Prostate gland (tissue), 2 donors: ENCODE measurements around the gene ZMYND8. TPM values are rescaled to one million over a fixed set of nuclear protein-coding genes. Genes with fewer than 3 reads are reported as not detected.
A peak's percentile ranks its signal among the peaks of the same experiment; 100 is the strongest.

Experiments used
- DNase-seq: peaks from one replicate; pipeline ENCODE4 v3.0.0-alpha.2; 2019; ENCODE audit warnings: low spot score
- H3K27ac ChIP-seq, 2 donors: fragments of 200-600 bp; sonication (generic); 2 replicates each; pipeline ENCODE4 v1.5.1; 2017 to 2019
- H3K27me3 ChIP-seq: fragments of 200-600 bp; sonication (generic); replicated peaks from 2 replicates; pipeline ENCODE4 v1.5.1; 2019; ENCODE audit not compliant: insufficient read depth
- H3K36me3 ChIP-seq, 2 donors: fragments of 200-600 bp; sonication (generic); 1 replicate in 1 of 2; 2 replicates in 1 of 2; pipeline versions ENCODE4 v1.5.1 to v1.8.1; 2017 to 2019
- H3K4me1 ChIP-seq: fragments of 200-600 bp; sonication (generic); replicated peaks from 2 replicates; pipeline ENCODE4 v1.5.1; 2019
- H3K4me3 ChIP-seq, 2 donors: fragments of 200-600 bp; sonication (generic); 2 replicates each; pipeline ENCODE4 v1.5.1; 2017 to 2019
- H3K9me3 ChIP-seq: fragments of 200-600 bp; sonication (generic); 2 replicates; pipeline ENCODE4 v1.5.1; 2017
- CTCF ChIP-seq, 4 experiments: fragments of 200-600 bp in 2 of 4; fragments of 450-650 bp in 2 of 4; sonication (generic) in 2 of 4; IDR thresholded peaks; 1 replicate in 3 of 4; 2 replicates in 1 of 4; pipeline ENCODE4 v1.5.1; 2016 to 2019; ENCODE audit warnings: antibody characterized with exemption in 4 of 4, mild to moderate bottlenecking in 2 of 4, moderate library complexity in 2 of 4
- POLR2A ChIP-seq: fragments of 450-650 bp; IDR thresholded peaks from one replicate; pipeline ENCODE4 v1.6.1; 2016; ENCODE audit warnings: antibody characterized with exemption, mild to moderate bottlenecking
- POLR2AphosphoS5 ChIP-seq: sonication (generic); formaldehyde crosslinking; IDR thresholded peaks from one replicate; pipeline ENCODE4 v1.6.1; 2017; ENCODE audit warnings: antibody characterized with exemption
- WGBS: methylation state at CpG from one replicate; pipeline ENCODE4 v1.1.5; 2018; 5-methylcytosine and 5-hydroxymethylcytosine counted together
- intact Hi-C: fragments of 100-400 bp; cut with DNase I; formaldehyde crosslinking; loops from one replicate; pipeline ENCODE4 v1.14.2; 2022
- total RNA-seq, 2 donors: library from RNA; depleted of rRNA; stranded (reverse); fragments of >200 nt; gene quantifications; one replicate each; pipeline ENCODE4 v1.1.0, GENCODE V29; 2016

The ZMYND8 gene
- total RNA-seq, 2 donors from 2014 or later, result 19.9 to 70.9 TPM

- H3K27ac ChIP-seq, result no peak overlapping the region
- no peaks in the 10 kb centered on the region for H3K27me3 ChIP-seq
- intact Hi-C loops, result no loop called here
- no peak for DNase-seq
- H3K4me3 ChIP-seq, result no peak overlapping the region
- H3K4me1 ChIP-seq, result peaks cover 18% of the 10 kb centered on the region
- no peaks in the 10 kb centered on the region for H3K36me3 ChIP-seq
- no peak for TF ChIP-seq POLR2A
- TF ChIP-seq CTCF (IDR thresholded peaks at IDR 0.05), result no peak
- 93% methylated on average over 7 of the region's 7 CpGs for WGBS
- no peaks in the 10 kb centered on the region for H3K9me3 ChIP-seq
Observed at GRCh38 chr20:47306755-47307370, 49.6 kb downstream of the ZMYND8 start.

GRCh38 chr20:47306095-47306494 lies 50.4 kb downstream of the ZMYND8 start:
- Histone ChIP-seq H3K27me3 (no peaks in the 10 kb centered on the region), H3K36me3 (no peaks in the 10 kb centered on the region), H3K9me3 (no peaks in the 10 kb centered on the region), H3K4me1 (peaks cover 18% of the 10 kb centered on the region), H3K4me3 (no peak overlapping the region), H3K27ac (no peak overlapping the region)
- DNase-seq, result no peak
- 91% methylated on average over 8 of the region's 8 CpGs for WGBS
- TF ChIP-seq POLR2A (no peak), CTCF (IDR thresholded peaks at IDR 0.05) (no peak), POLR2AphosphoS5 (no peak)
- intact Hi-C loops, result no loop called here

GRCh38 chr20:47305667-47306066 lies 50.8 kb downstream of the ZMYND8 start:
- no peak for TF ChIP-seq POLR2A
- TF ChIP-seq CTCF (IDR thresholded peaks at IDR 0.05), result no peak
- no peak for TF ChIP-seq POLR2AphosphoS5
- WGBS, result 78% methylated on average over 4 of the region's 4 CpGs
- H3K4me3 ChIP-seq, result no peak overlapping the region
- no peak for DNase-seq
- intact Hi-C loops, result no loop called here
- no peaks in the 10 kb centered on the region for H3K27me3 ChIP-seq
- no peaks in the 10 kb centered on the region for H3K36me3 ChIP-seq
- no peak overlapping the region for H3K27ac ChIP-seq
- peaks cover 18% of the 10 kb centered on the region for H3K4me1 ChIP-seq
- H3K9me3 ChIP-seq, result no peaks in the 10 kb centered on the region

- WGBS, result 25% methylated on average over 3 of the region's 3 CpGs
- intact Hi-C loops, result no loop called here
- H3K4me3 ChIP-seq, result no peak overlapping the region
- H3K27me3 ChIP-seq, result no peaks in the 10 kb centered on the region
- H3K27ac ChIP-seq, result peak overlapping the region; percentile 68 to 75
- H3K9me3 ChIP-seq, result no peaks in the 10 kb centered on the region
- peak; percentile 68 for DNase-seq
- peak in 1 of 4 experiments; percentile 43 for TF ChIP-seq CTCF (IDR thresholded peaks at IDR 0.05)
- peak; percentile 78 for TF ChIP-seq POLR2AphosphoS5
- no peak for TF ChIP-seq POLR2A
- peaks cover 18% of the 10 kb centered on the region for H3K4me1 ChIP-seq
- no peaks in the 10 kb centered on the region for H3K36me3 ChIP-seq
Observed at GRCh38 chr20:47304287-47304686, 52.2 kb downstream of the ZMYND8 start.

- Histone ChIP-seq H3K27me3 (no peaks in the 10 kb centered on the region), H3K9me3 (no peaks in the 10 kb centered on the region), H3K4me3 (no peak overlapping the region), H3K27ac (peak overlapping the region; percentile 68 to 75), H3K4me1 (peaks cover 18% of the 10 kb centered on the region), H3K36me3 (no peaks in the 10 kb centered on the region)
- DNase-seq, result no peak
- no peak for TF ChIP-seq POLR2A
- no peak for TF ChIP-seq CTCF (IDR thresholded peaks at IDR 0.05)
- no peak for TF ChIP-seq POLR2AphosphoS5
- intact Hi-C loops, result no loop called here
- WGBS, result 35% methylated on average over 2 of the region's 2 CpGs
Observed at GRCh38 chr20:47303736-47304135, 52.8 kb downstream of the ZMYND8 start.
